ENCODE data around the gene ZDHHC7.

ZDHHC7 gene

GRCh38 chr16:85029981-85030401, 18.7 kb upstream of the ZDHHC7 start:
- no peaks in the 10 kb centered on the region for H3K36me3 ChIP-seq (ENCODE audit: control insufficient read depth, low read length)
- no peaks in the 10 kb centered on the region for H3K79me2 ChIP-seq (ENCODE audit: control insufficient read depth, low read length)
- no peak overlapping the region for H3K4me2 ChIP-seq (ENCODE audit: low read length)
- no peak overlapping the region for H3K4me3 ChIP-seq (ENCODE audit: low read length)
- peaks cover 26% of the 10 kb centered on the region for H3K27me3 ChIP-seq (ENCODE audit: control insufficient read depth, low read length)
- H3K27ac ChIP-seq (ENCODE audit: low read depth, low read length), result no peak overlapping the region
- no peaks in the 10 kb centered on the region for H3K9me3 ChIP-seq (ENCODE audit: control insufficient read depth, insufficient read depth, low read length)
- no peaks in the 10 kb centered on the region for H4K20me1 ChIP-seq (ENCODE audit: control insufficient read depth, insufficient read depth, low read depth, low read length)
- H3F3A ChIP-seq (ENCODE audit: control insufficient read depth, insufficient read depth), result no peaks in the 10 kb centered on the region
- H3K4me1 ChIP-seq (ENCODE audit: control insufficient read depth, low read length), result peaks cover 12% of the 10 kb centered on the region
- no peak for TF ChIP-seq EZH2phosphoT487 (IDR thresholded peaks at IDR 0.05; ENCODE audit: borderline replicate concordance, low read length)
- no peak for TF ChIP-seq CTCF (IDR thresholded peaks at IDR 0.05; ENCODE audit: low read depth, low read length, poor library complexity, severe bottlenecking)
- no peaks in the 10 kb centered on the region for H3K9me2 ChIP-seq (replicated peaks; ENCODE audit: control insufficient read depth, low read length)

GRCh38 chr16:85029408-85029784, 18.1 kb upstream of the ZDHHC7 start:
- Histone ChIP-seq H3K79me2 (ENCODE audit: control insufficient read depth, low read length) (no peaks in the 10 kb centered on the region), H3K4me3 (ENCODE audit: low read length) (no peak overlapping the region), H3K27me3 (ENCODE audit: control insufficient read depth, low read length) (peaks cover 26% of the 10 kb centered on the region), H3K4me1 (ENCODE audit: control insufficient read depth, low read length) (peaks cover 12% of the 10 kb centered on the region), H3K4me2 (ENCODE audit: low read length) (no peak overlapping the region), H3K9me2 (replicated peaks; ENCODE audit: control insufficient read depth, low read length) (no peaks in the 10 kb centered on the region), H3K9me3 (ENCODE audit: control insufficient read depth, insufficient read depth, low read length) (no peaks in the 10 kb centered on the region), H3K36me3 (ENCODE audit: control insufficient read depth, low read length) (no peaks in the 10 kb centered on the region), H4K20me1 (ENCODE audit: control insufficient read depth, insufficient read depth, low read depth, low read length) (no peaks in the 10 kb centered on the region), H3F3A (ENCODE audit: control insufficient read depth, insufficient read depth) (no peaks in the 10 kb centered on the region), H3K27ac (ENCODE audit: low read depth, low read length) (no peak overlapping the region)
- TF ChIP-seq EZH2phosphoT487 (IDR thresholded peaks at IDR 0.05; ENCODE audit: borderline replicate concordance, low read length) (no peak), CTCF (IDR thresholded peaks at IDR 0.05; ENCODE audit: low read depth, low read length, poor library complexity, severe bottlenecking) (no peak)

- Histone ChIP-seq H3K4me1 (ENCODE audit: control insufficient read depth, low read length) (peaks cover 12% of the 10 kb centered on the region), H3K9me2 (replicated peaks; ENCODE audit: control insufficient read depth, low read length) (no peaks in the 10 kb centered on the region), H3K4me2 (ENCODE audit: low read length) (0 out of 2 replicates have a peak overlapping the region, but pooled peaks have one; percentile 76), H3F3A (ENCODE audit: control insufficient read depth, insufficient read depth) (no peaks in the 10 kb centered on the region), H3K27ac (ENCODE audit: low read depth, low read length) (no peak overlapping the region), H3K27me3 (ENCODE audit: control insufficient read depth, low read length) (peaks cover 26% of the 10 kb centered on the region), H3K9me3 (ENCODE audit: control insufficient read depth, insufficient read depth, low read length) (no peaks in the 10 kb centered on the region), H3K79me2 (ENCODE audit: control insufficient read depth, low read length) (no peaks in the 10 kb centered on the region), H4K20me1 (ENCODE audit: control insufficient read depth, insufficient read depth, low read depth, low read length) (no peaks in the 10 kb centered on the region), H3K36me3 (ENCODE audit: control insufficient read depth, low read length) (no peaks in the 10 kb centered on the region), H3K4me3 (ENCODE audit: low read length) (no peak overlapping the region)
- TF ChIP-seq EZH2phosphoT487 (IDR thresholded peaks at IDR 0.05; ENCODE audit: borderline replicate concordance, low read length), result no peak
- TF ChIP-seq CTCF (IDR thresholded peaks at IDR 0.05; ENCODE audit: low read depth, low read length, poor library complexity, severe bottlenecking), result no peak
These were observed 17.5 kb upstream of the ZDHHC7 start for GRCh38 chr16:85028685-85029407.

Measured in DOHH2 (cell line).